HL-60 (cell line): ENCODE results near the gene CMIP.

ENCODE experiments used
- CTCF ChIP-seq: IDR thresholded peaks from one replicate; pipeline ENCODE4 v1.5.1; 2011; ENCODE audit warnings: low read length, control low read depth, inconsistent platforms; ENCODE audit not compliant: insufficient read depth
- POLR2AphosphoS5 ChIP-seq: IDR thresholded peaks from 2 replicates; pipeline ENCODE4 v1.6.1; 2012; ENCODE audit warnings: low read depth
- REST ChIP-seq: IDR thresholded peaks from 2 replicates; pipeline ENCODE4 v1.6.1; 2012; ENCODE audit warnings: low read depth; ENCODE audit not compliant: insufficient replicate concordance

GRCh38 chr16:81733295-81733694, 288.7 kb downstream of the CMIP start:
- no peak for TF ChIP-seq CTCF
- TF ChIP-seq REST = no peak
- no peak for TF ChIP-seq POLR2AphosphoS5
